Choroid plexus epithelial cell (primary cell): ENCODE measurements around the gene NSMCE4A.

Experiments
- DNase-seq: peaks from one replicate; pipeline ENCODE4 v3.0.0-alpha.2; 2010; ENCODE audit warnings: low read depth
- H3K4me3 ChIP-seq: 2 replicates; pipeline ENCODE4 v1.5.1; 2011; ENCODE audit warnings: low read depth, mild to moderate bottlenecking, control low read depth, low read length, moderate library complexity
- TF ChIP-seq, protein P1 (sequence below): conservative IDR thresholded peaks from 2 replicates; pipeline ENCODE4 v1.5.1; 2011; ENCODE audit warnings: low read depth, mild to moderate bottlenecking, control low read depth, inconsistent platforms, low read length, moderate library complexity

NSMCE4A gene

GRCh38 chr10:121911421-121911697 lies 63.7 kb downstream of the NSMCE4A start:
- TF ChIP-seq, protein P1, sequence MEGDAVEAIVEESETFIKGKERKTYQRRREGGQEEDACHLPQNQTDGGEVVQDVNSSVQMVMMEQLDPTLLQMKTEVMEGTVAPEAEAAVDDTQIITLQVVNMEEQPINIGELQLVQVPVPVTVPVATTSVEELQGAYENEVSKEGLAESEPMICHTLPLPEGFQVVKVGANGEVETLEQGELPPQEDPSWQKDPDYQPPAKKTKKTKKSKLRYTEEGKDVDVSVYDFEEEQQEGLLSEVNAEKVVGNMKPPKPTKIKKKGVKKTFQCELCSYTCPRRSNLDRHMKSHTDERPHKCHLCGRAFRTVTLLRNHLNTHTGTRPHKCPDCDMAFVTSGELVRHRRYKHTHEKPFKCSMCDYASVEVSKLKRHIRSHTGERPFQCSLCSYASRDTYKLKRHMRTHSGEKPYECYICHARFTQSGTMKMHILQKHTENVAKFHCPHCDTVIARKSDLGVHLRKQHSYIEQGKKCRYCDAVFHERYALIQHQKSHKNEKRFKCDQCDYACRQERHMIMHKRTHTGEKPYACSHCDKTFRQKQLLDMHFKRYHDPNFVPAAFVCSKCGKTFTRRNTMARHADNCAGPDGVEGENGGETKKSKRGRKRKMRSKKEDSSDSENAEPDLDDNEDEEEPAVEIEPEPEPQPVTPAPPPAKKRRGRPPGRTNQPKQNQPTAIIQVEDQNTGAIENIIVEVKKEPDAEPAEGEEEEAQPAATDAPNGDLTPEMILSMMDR = no peak
- no peak for DNase-seq
- no peak overlapping the region for H3K4me3 ChIP-seq

GRCh38 chr10:121910673-121911420 lies 64.2 kb downstream of the NSMCE4A start:
- TF ChIP-seq, protein P1 = no peak
- DNase-seq = peak; percentile 62
- no peak overlapping the region for H3K4me3 ChIP-seq
